Upper lobe of right lung (tissue), 1 donor: ENCODE data around the gene RALGPS1. TPM values are rescaled to one million over a fixed set of nuclear protein-coding genes. Genes with fewer than 3 reads are reported as not detected.

ENCODE experiments used
- ATAC-seq: fragments of 200-7000 bp; cut with Tn5 transposase; one replicate; pipeline ENCODE4 v1.9.1; 2020; ENCODE audit warnings: mild to moderate bottlenecking, moderate library complexity
- DNase-seq: peaks from one replicate; pipeline ENCODE4 v3.0.0-alpha.2; 2020
- H3K27ac ChIP-seq: fragments of 200-600 bp; one replicate; pipeline ENCODE4 v1.8.0; 2022
- H3K27me3 ChIP-seq: fragments of 200-600 bp; one replicate; pipeline ENCODE4 v1.8.0; 2022; ENCODE audit warnings: mild to moderate bottlenecking
- H3K36me3 ChIP-seq: fragments of 200-600 bp; one replicate; pipeline ENCODE4 v1.8.0; 2022
- H3K4me1 ChIP-seq: fragments of 200-600 bp; one replicate; pipeline ENCODE4 v1.8.0; 2022
- H3K4me3 ChIP-seq: fragments of 200-600 bp; one replicate; pipeline ENCODE4 v1.8.0; 2022; ENCODE audit warnings: mild to moderate bottlenecking
- H3K9me3 ChIP-seq: fragments of 200-600 bp; one replicate; pipeline ENCODE4 v1.8.0; 2022
- CTCF ChIP-seq: fragments of 200-600 bp; IDR thresholded peaks from one replicate; pipeline ENCODE4 v1.8.0; 2022; ENCODE audit warnings: antibody characterized with exemption
- intact Hi-C: fragments of 100-400 bp; cut with DNase I; formaldehyde crosslinking; loops from one replicate; pipeline ENCODE4 v1.11.0; 2022
- total RNA-seq: library from RNA; stranded (reverse); fragmentation: NEBNext Ultra II Directional; extraction: Animal tissue kit (Norgen Biotek cat#: 25700); gene quantifications from one replicate; pipeline ENCODE4 v1.2.1, GENCODE V29; 2021
- donor health status: DM: no; HTN: yes; CAD: no; lungs with severe emphysema.

RALGPS1 gene
- total RNA-seq, 1 donor from 2014 or later = 15.9 TPM

DNA sequence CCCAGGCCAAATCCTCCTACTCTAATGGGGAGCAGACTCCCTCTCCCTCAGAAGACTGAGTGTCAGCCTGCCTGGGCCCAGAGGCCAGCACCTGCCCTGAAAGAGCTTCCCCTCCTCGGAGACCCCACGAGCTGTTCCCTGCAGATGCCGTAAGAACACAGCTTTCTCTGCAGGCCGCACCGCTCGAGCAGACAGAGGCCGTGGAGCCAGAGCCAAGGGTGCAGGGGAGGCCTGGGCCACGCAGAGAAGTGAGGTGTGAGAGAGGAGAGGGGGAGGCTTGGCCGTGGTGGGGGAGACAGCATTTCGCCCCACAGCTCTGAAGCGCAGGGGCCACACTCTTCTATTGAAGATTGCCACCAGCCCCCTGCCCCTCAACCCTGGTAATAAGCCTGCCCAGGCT is 287.1 kb downstream of the RALGPS1 start:
- ATAC-seq (no peak), DNase-seq (no peak)
- H3K27me3 ChIP-seq = no peaks in the 10 kb centered on the region
- H3K36me3 ChIP-seq = no peaks in the 10 kb centered on the region
- H3K4me1 ChIP-seq = peaks cover 11% of the 10 kb centered on the region
- no peak for TF ChIP-seq CTCF
- H3K27ac ChIP-seq = no peak overlapping the region
- no peaks in the 10 kb centered on the region for H3K9me3 ChIP-seq
- H3K4me3 ChIP-seq = no peak overlapping the region
- intact Hi-C loops = loop anchor here (5.0 kb wide), 1 partner anchor 259 kb away; no protein-coding TSS in a partner anchor

- no peaks in the 10 kb centered on the region for H3K36me3 ChIP-seq
- DNase-seq (no peak), ATAC-seq (no peak)
- intact Hi-C loops = loop anchor here (5.0 kb wide), 1 partner anchor 260 kb away; no protein-coding TSS in a partner anchor
- no peak overlapping the region for H3K27ac ChIP-seq
- H3K4me1 ChIP-seq = peaks cover 11% of the 10 kb centered on the region
- H3K4me3 ChIP-seq = no peak overlapping the region
- no peak for TF ChIP-seq CTCF
- H3K9me3 ChIP-seq = no peaks in the 10 kb centered on the region
- no peaks in the 10 kb centered on the region for H3K27me3 ChIP-seq
Measured at GRCh38 chr9:127202461-127203169, 288.0 kb downstream of the RALGPS1 start.

GRCh38 chr9:127203681-127204327 is 289.2 kb downstream of the RALGPS1 start:
- Histone ChIP-seq H3K27me3 (no peaks in the 10 kb centered on the region), H3K27ac (no peak overlapping the region), H3K4me3 (no peak overlapping the region), H3K36me3 (no peaks in the 10 kb centered on the region), H3K4me1 (peaks cover 4% of the 10 kb centered on the region), H3K9me3 (no peaks in the 10 kb centered on the region)
- no peak for ATAC-seq
- TF ChIP-seq CTCF = no peak
- no peak for DNase-seq
- intact Hi-C loops = loop anchor here (5.0 kb wide), 1 partner anchor 262 kb away; no protein-coding TSS in a partner anchor

GRCh38 chr9:127204771-127205470 is 290.3 kb downstream of the RALGPS1 start:
- Histone ChIP-seq H3K9me3 (no peaks in the 10 kb centered on the region), H3K27ac (no peak overlapping the region), H3K36me3 (no peaks in the 10 kb centered on the region), H3K27me3 (no peaks in the 10 kb centered on the region), H3K4me1 (no peaks in the 10 kb centered on the region), H3K4me3 (no peak overlapping the region)
- ATAC-seq (no peak), DNase-seq (no peak)
- no peak for TF ChIP-seq CTCF
- intact Hi-C loops = loop anchor here (5.0 kb wide), 1 partner anchor 263 kb away; no protein-coding TSS in a partner anchor

GRCh38 chr9:127205952-127206351 is 291.4 kb downstream of the RALGPS1 start:
- Histone ChIP-seq H3K4me3 (no peak overlapping the region), H3K27me3 (no peaks in the 10 kb centered on the region), H3K27ac (no peak overlapping the region), H3K9me3 (no peaks in the 10 kb centered on the region), H3K36me3 (no peaks in the 10 kb centered on the region), H3K4me1 (no peaks in the 10 kb centered on the region)
- no peak for TF ChIP-seq CTCF
- ATAC-seq (no peak), DNase-seq (no peak)
- intact Hi-C loops = no loop called here
